OCI-LY1 (cell line): ENCODE data around the gene NID2.

ENCODE experiments used
- H2AFZ ChIP-seq: fragments of 200-600 bp; sonication (generic), shearing (Covaris generic); 2 replicates; pipeline ENCODE4 v1.6.0; 2014; ENCODE audit warnings: antibody characterized with exemption, mild to moderate bottlenecking, low read length
- H3F3A ChIP-seq: fragments of 200-600 bp; sonication (generic), shearing (Covaris generic); 2 replicates; pipeline ENCODE4 v1.6.0; 2014; ENCODE audit warnings: mild to moderate bottlenecking, antibody characterized with exemption, low read length, moderate library complexity; ENCODE audit not compliant: insufficient read depth
- H3K27ac ChIP-seq: fragments of 200-600 bp; sonication (generic); 2 replicates; pipeline ENCODE4 v1.5.1; 2014; ENCODE audit warnings: low read length, mixed run types, mild to moderate bottlenecking, low read depth; ENCODE audit not compliant: poor library complexity, severe bottlenecking
- H3K27me3 ChIP-seq: fragments of 200-600 bp; sonication (generic); 2 replicates; pipeline ENCODE4 v1.6.0; 2014; ENCODE audit warnings: antibody characterized with exemption, mild to moderate bottlenecking, low read length, moderate library complexity; ENCODE audit not compliant: insufficient read depth
- H3K36me3 ChIP-seq: fragments of 200-600 bp; sonication (generic); 2 replicates; pipeline ENCODE4 v1.6.1; 2014; ENCODE audit warnings: mild to moderate bottlenecking, antibody characterized with exemption, low read length, moderate library complexity, mixed read lengths; ENCODE audit not compliant: insufficient read depth
- H3K4me1 ChIP-seq: fragments of 200-600 bp; sonication (generic); 2 replicates; pipeline ENCODE4 v1.5.1; 2014; ENCODE audit warnings: mild to moderate bottlenecking, low read length, moderate library complexity; ENCODE audit not compliant: insufficient read depth, severe bottlenecking
- H3K4me2 ChIP-seq: fragments of 200-600 bp; sonication (generic), shearing (Covaris generic); 2 replicates; pipeline ENCODE4 v1.6.1; 2014; ENCODE audit warnings: low read length
- H3K4me3 ChIP-seq: fragments of 200-600 bp; sonication (generic); 2 replicates; pipeline ENCODE4 v1.5.1; 2014; ENCODE audit warnings: low read length, low read depth, mild to moderate bottlenecking, mixed read lengths; ENCODE audit not compliant: poor library complexity, severe bottlenecking
- H3K79me2 ChIP-seq: fragments of 200-600 bp; shearing (Covaris generic); 2 replicates; pipeline ENCODE4 v1.6.1; 2016; ENCODE audit warnings: mixed run types, low read length, mixed read lengths; ENCODE audit not compliant: insufficient read depth
- H3K9ac ChIP-seq: fragments of 200-600 bp; sonication (generic), shearing (Covaris generic); 2 replicates; pipeline ENCODE4 v1.6.1; 2014; ENCODE audit warnings: mild to moderate bottlenecking, low read length, mixed read lengths
- H3K9me2 ChIP-seq: fragments of 200-600 bp; sonication (generic), shearing (Covaris generic); 2 replicates; pipeline ENCODE4 v1.6.1; 2014; ENCODE audit warnings: low read depth, mild to moderate bottlenecking, low read length, mixed read lengths
- H3K9me3 ChIP-seq: fragments of 200-600 bp; shearing (Covaris generic); 2 replicates; pipeline ENCODE4 v1.6.1; 2014; ENCODE audit warnings: low read length, mixed read lengths
- H4K20me1 ChIP-seq: fragments of 200-600 bp; sonication (generic), shearing (Covaris generic); 2 replicates; pipeline ENCODE4 v1.6.0; 2016; ENCODE audit warnings: mild to moderate bottlenecking, low read length; ENCODE audit not compliant: insufficient read depth
- EZH2 ChIP-seq: fragments of 200-600 bp; sonication (generic), shearing (Covaris generic); IDR thresholded peaks from 2 replicates; pipeline ENCODE4 v1.8.0; 2017; ENCODE audit warnings: borderline replicate concordance, mixed run types, mild to moderate bottlenecking, antibody characterized with exemption, low read length, moderate library complexity, mixed read lengths
- TF ChIP-seq, protein P1 (sequence below): fragments of 200-600 bp; sonication (generic), shearing (Covaris generic); IDR thresholded peaks from 2 replicates; pipeline ENCODE4 v1.5.1; 2017; ENCODE audit warnings: mild to moderate bottlenecking, antibody characterized with exemption, low read length, moderate library complexity, mixed read lengths

The NID2 gene

GRCh38 chr14:52014601-52015267 is 54.1 kb downstream of the NID2 start:
- no peak overlapping the region for H3K4me3 ChIP-seq
- no peak overlapping the region for H3K27ac ChIP-seq
- no peak overlapping the region for H3K9ac ChIP-seq
- TF ChIP-seq EZH2: no peak
- TF ChIP-seq, protein P1, sequence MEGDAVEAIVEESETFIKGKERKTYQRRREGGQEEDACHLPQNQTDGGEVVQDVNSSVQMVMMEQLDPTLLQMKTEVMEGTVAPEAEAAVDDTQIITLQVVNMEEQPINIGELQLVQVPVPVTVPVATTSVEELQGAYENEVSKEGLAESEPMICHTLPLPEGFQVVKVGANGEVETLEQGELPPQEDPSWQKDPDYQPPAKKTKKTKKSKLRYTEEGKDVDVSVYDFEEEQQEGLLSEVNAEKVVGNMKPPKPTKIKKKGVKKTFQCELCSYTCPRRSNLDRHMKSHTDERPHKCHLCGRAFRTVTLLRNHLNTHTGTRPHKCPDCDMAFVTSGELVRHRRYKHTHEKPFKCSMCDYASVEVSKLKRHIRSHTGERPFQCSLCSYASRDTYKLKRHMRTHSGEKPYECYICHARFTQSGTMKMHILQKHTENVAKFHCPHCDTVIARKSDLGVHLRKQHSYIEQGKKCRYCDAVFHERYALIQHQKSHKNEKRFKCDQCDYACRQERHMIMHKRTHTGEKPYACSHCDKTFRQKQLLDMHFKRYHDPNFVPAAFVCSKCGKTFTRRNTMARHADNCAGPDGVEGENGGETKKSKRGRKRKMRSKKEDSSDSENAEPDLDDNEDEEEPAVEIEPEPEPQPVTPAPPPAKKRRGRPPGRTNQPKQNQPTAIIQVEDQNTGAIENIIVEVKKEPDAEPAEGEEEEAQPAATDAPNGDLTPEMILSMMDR: no peak
- no peak overlapping the region for H3K4me2 ChIP-seq
- peaks cover 21% of the 10 kb centered on the region for H3K36me3 ChIP-seq
- H3K4me1 ChIP-seq: no peaks in the 10 kb centered on the region
- no peaks in the 10 kb centered on the region for H3K9me3 ChIP-seq
- H4K20me1 ChIP-seq: no peaks in the 10 kb centered on the region
- no peaks in the 10 kb centered on the region for H3K9me2 ChIP-seq
- no peaks in the 10 kb centered on the region for H3K79me2 ChIP-seq
- no peaks in the 10 kb centered on the region for H3F3A ChIP-seq
- H3K27me3 ChIP-seq: no peaks in the 10 kb centered on the region
- H2AFZ ChIP-seq: no peak overlapping the region

DNA sequence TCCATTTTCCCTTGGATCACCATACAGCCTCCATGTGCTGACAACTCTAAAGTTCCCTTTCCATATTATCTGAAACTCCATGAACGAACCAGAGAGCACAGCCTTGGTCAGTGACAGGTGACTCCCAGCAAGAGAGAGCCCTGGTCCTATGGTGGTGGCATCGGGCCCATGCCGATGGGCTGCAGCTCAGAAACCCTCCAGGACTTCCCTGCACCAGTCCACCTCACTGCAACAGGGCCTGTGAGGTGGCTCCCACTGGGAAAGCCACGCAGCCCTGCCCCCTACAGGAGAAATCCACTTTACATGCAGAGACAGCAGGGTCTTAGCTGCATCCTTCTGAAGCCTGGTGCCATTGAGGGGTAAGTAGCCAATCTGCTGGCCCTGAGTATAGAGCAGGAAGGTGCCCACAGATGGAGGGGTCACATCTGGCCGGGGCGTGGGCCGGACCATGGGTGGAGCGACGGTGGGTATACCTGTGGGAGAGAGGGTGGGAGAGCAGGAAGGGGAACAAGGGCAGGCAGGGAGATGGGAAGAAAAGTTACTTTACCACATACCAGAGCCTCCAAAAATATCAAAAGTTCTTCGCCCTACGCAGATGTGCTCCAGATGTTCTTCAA is 54.8 kb downstream of the NID2 start:
- no peaks in the 10 kb centered on the region for H3K9me3 ChIP-seq
- no peaks in the 10 kb centered on the region for H3F3A ChIP-seq
- no peaks in the 10 kb centered on the region for H4K20me1 ChIP-seq
- no peak overlapping the region for H2AFZ ChIP-seq
- H3K27me3 ChIP-seq: no peaks in the 10 kb centered on the region
- H3K4me2 ChIP-seq: no peak overlapping the region
- H3K9me2 ChIP-seq: no peaks in the 10 kb centered on the region
- H3K4me1 ChIP-seq: no peaks in the 10 kb centered on the region
- H3K36me3 ChIP-seq: peaks cover 27% of the 10 kb centered on the region
- no peak overlapping the region for H3K27ac ChIP-seq
- no peaks in the 10 kb centered on the region for H3K79me2 ChIP-seq
- no peak overlapping the region for H3K4me3 ChIP-seq
- no peak overlapping the region for H3K9ac ChIP-seq
- TF ChIP-seq, protein P1: peak; percentile 47
- no peak for TF ChIP-seq EZH2

DNA sequence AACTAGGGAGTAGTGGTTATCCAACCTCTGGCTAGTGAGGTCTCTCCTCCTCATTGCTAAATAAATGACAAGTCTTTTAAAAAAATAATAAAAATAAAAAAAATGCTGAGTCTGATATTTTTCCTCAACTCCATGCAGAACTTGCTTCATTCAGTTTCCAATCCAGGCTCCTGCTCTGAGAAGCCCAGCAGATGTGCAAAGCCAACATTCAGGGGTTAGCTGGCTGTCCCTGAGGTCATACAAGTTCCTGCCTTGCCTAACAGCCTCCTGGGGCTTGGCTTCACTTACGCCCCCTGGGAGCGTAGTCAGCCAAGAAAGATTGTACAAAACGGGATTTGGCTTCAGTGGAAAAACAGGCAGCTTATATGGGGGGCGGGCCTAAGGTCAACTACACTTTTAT is 56.2 kb downstream of the NID2 start:
- no peaks in the 10 kb centered on the region for H3K9me2 ChIP-seq
- no peak overlapping the region for H3K4me2 ChIP-seq
- H3F3A ChIP-seq: no peaks in the 10 kb centered on the region
- H3K4me3 ChIP-seq: no peak overlapping the region
- no peaks in the 10 kb centered on the region for H4K20me1 ChIP-seq
- H3K36me3 ChIP-seq: peaks cover 42% of the 10 kb centered on the region
- H3K27me3 ChIP-seq: no peaks in the 10 kb centered on the region
- H3K9ac ChIP-seq: no peak overlapping the region
- no peak overlapping the region for H3K27ac ChIP-seq
- no peaks in the 10 kb centered on the region for H3K79me2 ChIP-seq
- H3K4me1 ChIP-seq: no peaks in the 10 kb centered on the region
- H2AFZ ChIP-seq: no peak overlapping the region
- no peaks in the 10 kb centered on the region for H3K9me3 ChIP-seq
- TF ChIP-seq EZH2: no peak
- TF ChIP-seq, protein P1: no peak
